ENCODE data around the gene CATSPERE.

DNA sequence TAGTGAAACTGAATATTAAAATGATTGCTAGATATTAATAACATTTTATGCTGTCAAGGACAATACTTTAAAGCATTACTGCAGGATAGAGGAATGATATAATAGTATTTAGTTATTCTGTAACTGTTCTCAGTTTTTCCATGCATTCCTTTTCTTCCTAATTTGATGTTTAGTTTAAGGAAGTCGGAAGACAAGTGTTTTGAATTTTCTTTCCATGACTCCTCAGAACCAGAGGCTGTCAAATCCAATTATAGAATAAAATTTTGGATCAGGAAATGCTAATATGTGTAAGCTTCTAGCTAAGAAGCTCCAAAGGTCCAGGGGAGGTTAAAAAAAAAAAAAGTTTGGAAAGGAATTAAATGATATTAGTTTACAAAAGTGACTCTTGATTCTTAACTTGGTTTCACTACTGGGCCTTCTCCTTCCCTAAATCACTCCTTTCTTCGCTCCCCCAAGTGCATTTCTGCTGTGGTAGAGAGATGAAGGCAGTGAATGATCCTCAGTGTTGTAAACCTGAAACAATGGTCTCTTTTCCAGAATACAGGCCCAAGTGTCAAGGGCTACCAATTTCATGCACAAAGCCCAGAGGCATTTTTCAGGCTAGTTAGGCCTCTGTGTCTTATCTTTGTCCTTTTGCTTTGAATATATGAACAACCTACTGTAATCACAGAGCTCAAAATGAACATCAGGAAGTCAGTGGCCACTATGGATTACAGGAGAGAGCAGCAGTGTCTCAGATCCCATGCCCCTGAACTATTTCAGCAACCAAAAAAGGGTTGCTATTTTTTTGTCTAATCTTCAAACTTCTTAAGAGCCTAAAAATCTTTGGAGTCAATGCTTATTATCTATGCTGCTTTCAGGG lies 15.5 kb upstream of the CATSPERE start:
- TF ChIP-seq, protein P1, sequence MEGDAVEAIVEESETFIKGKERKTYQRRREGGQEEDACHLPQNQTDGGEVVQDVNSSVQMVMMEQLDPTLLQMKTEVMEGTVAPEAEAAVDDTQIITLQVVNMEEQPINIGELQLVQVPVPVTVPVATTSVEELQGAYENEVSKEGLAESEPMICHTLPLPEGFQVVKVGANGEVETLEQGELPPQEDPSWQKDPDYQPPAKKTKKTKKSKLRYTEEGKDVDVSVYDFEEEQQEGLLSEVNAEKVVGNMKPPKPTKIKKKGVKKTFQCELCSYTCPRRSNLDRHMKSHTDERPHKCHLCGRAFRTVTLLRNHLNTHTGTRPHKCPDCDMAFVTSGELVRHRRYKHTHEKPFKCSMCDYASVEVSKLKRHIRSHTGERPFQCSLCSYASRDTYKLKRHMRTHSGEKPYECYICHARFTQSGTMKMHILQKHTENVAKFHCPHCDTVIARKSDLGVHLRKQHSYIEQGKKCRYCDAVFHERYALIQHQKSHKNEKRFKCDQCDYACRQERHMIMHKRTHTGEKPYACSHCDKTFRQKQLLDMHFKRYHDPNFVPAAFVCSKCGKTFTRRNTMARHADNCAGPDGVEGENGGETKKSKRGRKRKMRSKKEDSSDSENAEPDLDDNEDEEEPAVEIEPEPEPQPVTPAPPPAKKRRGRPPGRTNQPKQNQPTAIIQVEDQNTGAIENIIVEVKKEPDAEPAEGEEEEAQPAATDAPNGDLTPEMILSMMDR (IDR thresholded peaks at IDR 0.05; ENCODE audit: low read length) = no peak
- TF ChIP-seq EZH2 (optimal IDR thresholded peaks at IDR 0.05; ENCODE audit: low read depth, low read length) = no peak

All from MM.1S (cell line).